Subcutaneous abdominal adipose tissue (tissue), 5 donors: ENCODE results near the gene EMC9.

Experiments used
- H3K27ac ChIP-seq: one replicate; pipeline ENCODE4 v1.7.0; 2013; ENCODE audit warnings: low read depth, mild to moderate bottlenecking, inconsistent platforms, low read length, moderate library complexity
- H3K27me3 ChIP-seq, 5 donors: one replicate each; pipeline ENCODE4 v1.7.0; 2013; ENCODE audit warnings: low read length in 5 of 5, inconsistent platforms in 1 of 5; ENCODE audit not compliant: control insufficient read depth in 5 of 5, insufficient read depth in 4 of 5
- H3K36me3 ChIP-seq, 5 donors: one replicate each; pipeline ENCODE4 v1.7.0; 2013; ENCODE audit warnings: low read length in 5 of 5; ENCODE audit not compliant: control insufficient read depth in 5 of 5, insufficient read depth in 5 of 5
- H3K4me1 ChIP-seq, 5 donors: one replicate each; pipeline ENCODE4 v1.7.0; 2013; ENCODE audit warnings: low read length in 5 of 5, mild to moderate bottlenecking in 3 of 5, moderate library complexity in 1 of 5; ENCODE audit not compliant: control insufficient read depth in 5 of 5, insufficient read depth in 5 of 5
- H3K4me3 ChIP-seq, 5 donors: one replicate each; pipeline ENCODE4 v1.7.0; 2013; ENCODE audit warnings: low read length in 5 of 5, low read depth in 1 of 5
- H3K9ac ChIP-seq, 5 donors: one replicate each; pipeline ENCODE4 v1.7.0; 2013; ENCODE audit warnings: low read length in 5 of 5, mild to moderate bottlenecking in 4 of 5, moderate library complexity in 3 of 5
- H3K9me3 ChIP-seq, 5 donors: one replicate each; pipeline ENCODE4 v1.7.0; 2013; ENCODE audit warnings: low read length in 5 of 5; ENCODE audit not compliant: control insufficient read depth in 5 of 5
- donor health status: healthy.
- donor health status: healthy.
- donor health status: healthy.
- donor health status: healthy.
- donor health status: healthy.

EMC9 gene

GRCh38 chr14:24098927-24099813 is 42.2 kb downstream of the EMC9 start:
- no peak overlapping the region for H3K27ac ChIP-seq
- peaks cover 8 to 45% (median 37%) of the 10 kb centered on the region in 5 donors for H3K4me1 ChIP-seq
- H3K27me3 ChIP-seq = no peaks in the 10 kb centered on the region
- peaks cover 0 to 54% (median 34%) of the 10 kb centered on the region in 5 donors for H3K36me3 ChIP-seq
- H3K9ac ChIP-seq = no peak overlapping the region
- H3K4me3 ChIP-seq = no peak overlapping the region
- H3K9me3 ChIP-seq = no peaks in the 10 kb centered on the region

GRCh38 chr14:24098229-24098926 is 43.0 kb downstream of the EMC9 start:
- Histone ChIP-seq H3K9me3 (no peaks in the 10 kb centered on the region), H3K27ac (no peak overlapping the region), H3K4me1 (peaks cover 8 to 53% (median 43%) of the 10 kb centered on the region in 5 donors), H3K9ac (no peak overlapping the region), H3K36me3 (peaks cover 0 to 46% (median 28%) of the 10 kb centered on the region in 5 donors), H3K4me3 (no peak overlapping the region), H3K27me3 (no peaks in the 10 kb centered on the region)

GRCh38 chr14:24096545-24097181 is 44.7 kb downstream of the EMC9 start:
- H3K9me3 ChIP-seq = no peaks in the 10 kb centered on the region
- H3K27me3 ChIP-seq = no peaks in the 10 kb centered on the region
- no peak overlapping the region for H3K9ac ChIP-seq
- no peak overlapping the region for H3K4me3 ChIP-seq
- H3K4me1 ChIP-seq = peaks cover 12 to 63% (median 39%) of the 10 kb centered on the region in 5 donors
- peaks cover 0 to 34% (median 20%) of the 10 kb centered on the region in 5 donors for H3K36me3 ChIP-seq
- H3K27ac ChIP-seq = no peak overlapping the region

- peak overlapping the region; percentile 78 to 89 (median 83) for H3K4me3 ChIP-seq
- H3K9ac ChIP-seq = peak overlapping the region; percentile 63 to 84 (median 82)
- no peaks in the 10 kb centered on the region for H3K27me3 ChIP-seq
- peaks cover 12 to 63% (median 38%) of the 10 kb centered on the region in 5 donors for H3K4me1 ChIP-seq
- H3K27ac ChIP-seq = peak overlapping the region; percentile 85
- H3K9me3 ChIP-seq = no peaks in the 10 kb centered on the region
- peaks cover 0 to 26% (median 17%) of the 10 kb centered on the region in 5 donors for H3K36me3 ChIP-seq
These were observed 45.9 kb downstream of the EMC9 start for GRCh38 chr14:24095271-24096068.

- peaks cover 0 to 20% (median 13%) of the 10 kb centered on the region in 5 donors for H3K36me3 ChIP-seq
- peak overlapping the region; percentile 85 for H3K27ac ChIP-seq
- peak overlapping the region; percentile 63 to 84 (median 82) for H3K9ac ChIP-seq
- no peaks in the 10 kb centered on the region for H3K9me3 ChIP-seq
- peaks cover 12 to 63% (median 38%) of the 10 kb centered on the region in 5 donors for H3K4me1 ChIP-seq
- H3K4me3 ChIP-seq = peak overlapping the region; percentile 78 to 89 (median 83)
- H3K27me3 ChIP-seq = no peaks in the 10 kb centered on the region
These were observed 46.5 kb downstream of the EMC9 start for GRCh38 chr14:24094841-24095270.

GRCh38 chr14:24093901-24094840 is 47.2 kb downstream of the EMC9 start, which contains the start of gene PCK2:
PCK2 (plus strand) TSS chr14:24094311; CDS start chr14:24094406, 95 bp downstream.
- Histone ChIP-seq H3K27me3 (no peaks in the 10 kb centered on the region), H3K36me3 (peaks cover 0 to 13% (median 7%) of the 10 kb centered on the region in 5 donors), H3K9ac (peak within 1 kb of the TSS; percentile 63 to 84 (median 82)), H3K4me3 (peak within 1 kb of the TSS; percentile 78 to 89 (median 83)), H3K27ac (peak within 1 kb of the TSS; percentile 85), H3K4me1 (peaks cover 12 to 58% (median 37%) of the 10 kb centered on the region in 5 donors), H3K9me3 (no peaks in the 10 kb centered on the region)

- H3K9ac ChIP-seq = peak overlapping the region in 2 of 5 donors; percentile 6 to 79
These were observed 48.0 kb downstream of the EMC9 start for GRCh38 chr14:24093207-24093900.

GRCh38 chr14:24092505-24093206 is 48.7 kb downstream of the EMC9 start:
- peak overlapping the region; percentile 85 for H3K27ac ChIP-seq
- H3K4me3 ChIP-seq = no peak overlapping the region
- H3K9me3 ChIP-seq = no peaks in the 10 kb centered on the region
- no peaks in the 10 kb centered on the region for H3K36me3 ChIP-seq
- no peak overlapping the region for H3K9ac ChIP-seq
- H3K27me3 ChIP-seq = no peaks in the 10 kb centered on the region
- peaks cover 12 to 48% (median 31%) of the 10 kb centered on the region in 5 donors for H3K4me1 ChIP-seq

More at GRCh38 chr14:24093207-24093900, 48.0 kb downstream of the EMC9 start:
- peaks cover 0 to 5% (median 3%) of the 10 kb centered on the region in 5 donors for H3K36me3 ChIP-seq
- no peaks in the 10 kb centered on the region for H3K27me3 ChIP-seq
- peak overlapping the region; percentile 85 for H3K27ac ChIP-seq
- peak overlapping the region; percentile 25 to 89 (median 79) for H3K4me3 ChIP-seq
- H3K9me3 ChIP-seq = no peaks in the 10 kb centered on the region
- peaks cover 12 to 50% (median 31%) of the 10 kb centered on the region in 5 donors for H3K4me1 ChIP-seq
